ENCODE results near the gene MGAT5.

Gene MGAT5

DNA sequence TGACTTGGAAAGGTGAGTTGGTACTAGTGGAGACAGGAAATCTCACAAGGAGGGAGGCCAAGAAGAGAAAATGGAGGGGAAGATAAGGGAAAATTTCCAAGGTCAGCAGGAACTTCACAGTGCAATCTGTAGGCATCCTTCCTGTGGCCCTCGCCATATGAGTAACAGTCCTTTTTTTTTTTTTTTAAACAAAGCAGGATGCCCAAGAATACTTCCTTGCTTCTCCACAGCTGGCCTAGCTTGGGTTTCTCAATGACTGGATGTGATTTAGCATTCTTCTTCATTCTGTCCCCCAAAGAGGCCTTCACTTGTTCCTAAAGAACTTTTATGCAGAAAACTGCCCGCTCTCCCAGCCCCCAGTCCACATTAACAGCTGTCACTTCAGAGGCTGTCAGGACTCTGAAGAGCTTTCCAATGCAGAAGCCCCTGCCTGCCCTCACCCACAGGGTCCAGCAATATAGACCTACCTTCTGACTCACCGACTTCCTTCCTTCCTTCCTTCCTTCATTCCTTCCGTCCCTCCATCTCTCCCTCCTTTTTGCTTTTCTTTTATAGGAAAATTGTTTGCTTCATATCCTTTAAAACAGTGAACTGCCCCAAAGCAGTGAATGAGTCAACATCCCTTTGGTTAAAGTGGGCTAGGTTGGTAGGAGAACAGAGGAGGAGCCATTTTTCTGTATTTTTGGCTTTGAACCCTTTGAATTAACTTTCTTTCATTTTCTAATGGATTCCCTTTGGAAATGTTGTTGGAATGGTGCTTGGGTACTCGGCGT lies 172.0 kb downstream of the MGAT5 start:
- no peak for DNase-seq
- no peak for ATAC-seq

DNA sequence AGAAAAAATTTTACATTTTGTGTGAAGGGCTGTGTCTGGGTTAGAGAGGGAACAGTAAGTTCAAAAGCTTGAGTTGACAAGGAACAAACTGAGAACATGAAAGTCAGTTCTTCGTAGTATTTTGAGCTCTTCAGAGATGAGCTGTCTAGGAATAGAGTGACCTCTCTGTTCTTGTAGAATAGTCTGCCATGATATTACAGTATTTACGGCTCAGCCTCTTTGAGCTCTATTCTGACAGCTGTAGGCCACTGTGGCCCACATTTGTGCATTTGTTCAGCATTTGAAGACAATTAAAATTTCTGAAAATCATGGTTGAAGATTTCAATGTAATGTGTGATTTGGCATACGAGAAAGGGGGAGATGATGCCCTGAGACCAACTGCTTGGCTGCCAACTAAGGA lies 172.8 kb downstream of the MGAT5 start:
- ATAC-seq, result no peak

DNA sequence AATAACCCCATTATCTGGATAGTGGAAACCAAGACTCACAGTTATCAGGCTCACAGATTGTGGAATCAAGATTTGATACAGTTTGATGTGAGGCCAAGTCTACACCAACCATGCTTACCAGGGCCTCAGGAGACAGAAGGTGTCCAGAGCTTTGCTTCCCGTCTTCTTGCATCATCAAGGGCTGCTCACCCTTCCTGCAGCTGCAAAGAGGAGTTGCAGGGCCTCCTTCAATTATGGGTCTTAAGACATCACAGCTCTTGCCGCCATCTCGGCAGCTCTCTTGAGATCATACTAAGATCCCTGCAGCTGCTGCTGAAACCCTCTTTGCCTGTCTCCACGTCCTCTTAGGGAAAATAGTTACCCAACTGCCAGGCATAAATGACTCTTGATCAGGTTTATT lies 176.0 kb downstream of the MGAT5 start:
- ATAC-seq, result no peak
- DNase-seq, result no peak

More for the DNA sequence above, 172.8 kb downstream of the MGAT5 start:
- DNase-seq, result no peak

DNA sequence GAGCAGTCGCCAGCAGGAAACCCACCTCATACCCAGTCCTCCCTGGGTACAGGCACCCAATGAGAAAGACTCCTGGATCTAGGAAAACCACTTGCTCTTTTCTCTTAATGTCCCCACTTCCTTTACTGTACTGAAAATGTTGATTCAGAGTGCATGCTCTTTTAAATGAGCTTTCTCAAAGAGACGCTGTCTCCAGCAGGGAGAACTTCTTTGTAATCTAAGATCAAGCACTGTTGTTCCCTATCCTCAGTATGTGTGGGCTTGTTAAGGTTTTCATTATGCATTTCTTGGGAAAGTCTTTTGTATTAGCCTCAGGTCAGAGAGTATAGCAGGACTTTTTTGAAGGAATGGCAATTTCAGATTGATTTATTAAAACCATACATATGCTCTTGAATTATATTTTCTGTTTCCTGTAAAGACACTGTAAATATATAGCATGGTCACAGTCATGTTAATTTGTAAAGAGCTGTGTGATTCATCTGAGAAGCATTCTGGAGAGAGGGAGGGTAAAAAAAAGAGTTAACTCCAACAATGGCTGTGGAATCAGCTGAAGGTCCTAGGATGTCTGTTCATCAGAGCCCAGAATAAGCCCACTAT lies 178.1 kb downstream of the MGAT5 start:
- DNase-seq (no peak), ATAC-seq (no peak)

DNA sequence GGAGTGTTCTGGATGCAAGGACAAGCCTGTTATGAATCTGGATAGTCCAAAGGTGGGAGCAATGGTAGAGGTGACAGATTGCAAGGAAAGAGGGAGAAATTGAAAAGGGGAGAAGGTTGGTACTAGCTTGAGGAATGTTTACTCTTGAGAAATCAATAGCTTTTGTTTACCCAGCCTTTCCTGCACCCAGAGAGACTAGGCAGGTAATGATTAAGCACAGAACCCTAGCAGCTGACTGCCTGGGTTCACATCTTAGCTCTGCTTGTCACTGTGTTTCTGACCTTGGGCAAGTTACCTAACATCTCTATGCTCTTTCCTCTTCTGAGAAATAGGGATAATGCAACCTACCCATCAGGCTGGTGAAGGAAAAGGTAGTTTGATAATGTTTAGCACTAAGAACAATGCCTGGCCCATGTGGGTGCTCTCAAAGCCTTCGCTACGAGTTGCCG lies 178.6 kb downstream of the MGAT5 start:
- no peak for ATAC-seq
- DNase-seq, result no peak

DNA sequence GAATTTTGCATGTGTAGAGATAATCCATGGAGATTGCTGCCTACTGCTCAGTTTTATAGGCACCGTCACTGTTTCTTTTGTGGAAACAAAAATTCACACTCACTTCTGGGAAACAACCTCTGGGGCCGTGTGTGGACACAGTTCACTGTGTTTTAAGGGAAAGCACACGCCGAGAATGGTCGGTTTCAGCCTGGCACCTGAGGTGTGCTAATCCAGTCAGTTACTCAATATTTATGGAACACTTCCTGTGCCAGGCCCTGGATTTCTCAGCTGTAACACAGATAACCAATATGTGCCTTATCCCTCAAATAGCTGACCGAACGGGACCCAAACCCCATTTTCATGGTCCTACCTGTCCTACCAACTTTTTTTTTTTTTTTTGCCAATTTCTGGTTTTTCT lies 179.6 kb downstream of the MGAT5 start:
- ATAC-seq (no peak), DNase-seq (no peak)

DNA sequence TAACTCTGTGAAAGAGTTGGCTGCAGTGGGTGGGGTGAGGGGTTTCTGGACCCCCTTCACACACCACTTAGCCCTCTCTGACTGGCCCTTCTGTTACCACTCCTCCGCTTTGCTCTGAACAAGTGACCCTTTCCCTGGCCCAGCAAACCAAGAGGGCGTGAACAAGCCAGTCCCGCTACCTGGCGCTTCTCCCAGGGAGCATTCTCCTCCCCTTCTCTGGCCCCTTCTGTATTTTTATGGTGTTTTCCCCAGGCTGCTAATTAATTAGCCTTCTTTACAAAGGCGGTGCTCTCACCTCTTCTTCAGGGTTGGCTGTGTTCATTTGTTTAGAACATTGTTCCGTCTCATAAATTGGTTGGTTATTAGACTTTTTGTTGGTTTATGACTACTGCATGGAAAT lies 180.1 kb downstream of the MGAT5 start:
- DNase-seq, result no peak
- no peak for ATAC-seq

DNA sequence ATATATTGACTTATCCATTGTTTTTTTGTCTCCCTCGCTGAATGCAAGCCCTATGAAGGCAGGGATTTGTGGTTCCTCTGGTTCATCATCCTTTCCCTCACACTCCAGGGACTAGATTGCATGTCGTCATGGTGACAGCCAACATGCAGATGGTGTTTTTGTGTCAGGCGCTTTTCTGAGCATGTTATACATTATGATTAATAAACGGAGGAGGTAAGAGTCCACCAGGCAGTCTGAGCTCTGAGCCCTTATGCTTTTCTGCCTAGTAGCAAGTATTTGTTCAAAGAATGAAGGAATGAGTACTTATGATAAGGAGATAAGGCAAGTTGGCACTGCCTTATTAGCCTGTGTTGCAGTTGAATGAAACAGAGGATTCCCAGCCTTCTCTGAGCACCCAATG lies 181.6 kb downstream of the MGAT5 start:
- DNase-seq (no peak), ATAC-seq (no peak)

DNA sequence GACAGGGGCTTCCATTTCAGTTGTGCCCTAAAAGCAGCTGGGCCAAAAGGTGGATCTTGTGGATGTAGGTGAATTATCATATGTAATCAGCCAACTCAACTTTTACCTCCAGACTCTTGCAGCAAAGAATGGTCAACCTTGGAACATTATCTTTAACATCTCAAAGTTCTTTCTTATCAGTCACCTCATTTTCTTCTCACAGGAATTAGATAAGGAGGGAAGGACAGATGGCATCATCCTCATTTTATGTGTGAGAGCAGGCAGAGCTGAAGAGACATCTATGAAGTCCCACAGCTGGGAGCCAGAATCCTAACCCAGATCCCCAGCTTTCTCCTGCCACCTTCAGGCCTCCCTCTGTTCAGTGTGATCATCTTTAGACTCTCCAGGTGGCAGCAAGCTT lies 182.1 kb downstream of the MGAT5 start:
- no peak for DNase-seq
- ATAC-seq, result no peak

DNA sequence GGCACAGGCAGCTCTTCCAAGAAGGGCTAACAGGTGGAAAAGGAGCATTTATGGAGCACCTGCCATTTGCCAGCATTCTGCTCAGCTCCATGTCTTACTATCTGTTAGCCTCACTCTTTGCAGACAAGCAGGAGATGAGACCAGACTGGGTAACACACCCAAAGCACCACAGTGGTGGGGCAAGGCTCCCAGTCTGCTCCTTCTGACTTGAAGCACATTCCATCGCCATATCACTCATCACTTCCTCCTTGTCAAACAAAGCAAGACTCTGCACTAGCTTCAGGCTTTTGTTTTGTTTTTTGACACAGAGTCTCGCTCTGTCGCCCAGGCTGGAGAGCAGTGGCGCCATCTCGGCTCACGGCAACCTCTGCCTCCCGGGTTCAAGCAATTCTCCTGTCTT lies 182.8 kb downstream of the MGAT5 start:
- DNase-seq (no peak), ATAC-seq (no peak)

DNA sequence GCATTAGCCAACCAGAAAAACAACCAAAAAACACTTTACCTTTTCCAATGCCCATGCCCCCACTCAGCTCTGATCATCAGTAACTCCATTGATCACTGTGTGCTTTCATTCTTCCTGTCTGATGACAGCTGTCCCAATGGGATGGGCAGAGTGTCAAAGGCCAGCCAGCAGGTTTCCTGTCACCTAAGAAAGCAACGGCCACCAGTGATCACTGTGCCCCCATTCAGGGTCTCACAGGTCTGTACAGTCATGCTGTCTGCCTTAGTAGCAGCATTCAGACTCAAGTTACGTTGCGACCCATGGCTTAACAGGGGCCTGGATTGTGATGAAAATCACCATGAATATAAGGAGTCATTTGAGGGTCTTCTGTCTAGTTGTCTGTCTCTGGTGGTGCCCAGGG lies 184.5 kb downstream of the MGAT5 start:
- DNase-seq (no peak), ATAC-seq (no peak)

DNA sequence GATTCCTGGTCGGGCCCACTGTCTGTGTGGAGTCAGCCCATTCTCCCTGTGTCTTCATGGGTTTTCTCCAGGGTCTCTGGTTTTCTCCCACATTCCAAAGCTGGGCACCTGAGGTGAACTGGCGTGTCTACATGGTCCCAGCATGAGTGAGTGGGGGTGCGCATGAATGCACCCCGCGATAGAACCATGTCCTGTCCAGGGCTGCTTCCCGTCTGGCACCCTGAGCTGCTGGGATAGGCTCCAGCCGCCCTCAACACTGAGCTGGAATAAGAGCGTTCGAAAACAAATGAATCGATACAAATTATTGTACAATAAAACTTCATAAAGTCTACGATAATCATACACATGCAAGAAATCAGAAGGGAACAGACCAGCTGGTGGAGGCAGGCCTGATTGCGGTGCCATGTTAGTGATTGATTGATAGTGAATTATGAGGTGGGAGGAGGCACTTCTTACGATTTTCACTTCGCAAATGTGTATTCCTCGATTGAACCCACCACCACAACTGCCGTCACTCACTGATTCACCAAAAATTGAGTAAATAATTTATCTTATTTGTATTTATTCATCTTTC lies 186.6 kb downstream of the MGAT5 start:
- no peak for DNase-seq
- ATAC-seq, result no peak

DNA sequence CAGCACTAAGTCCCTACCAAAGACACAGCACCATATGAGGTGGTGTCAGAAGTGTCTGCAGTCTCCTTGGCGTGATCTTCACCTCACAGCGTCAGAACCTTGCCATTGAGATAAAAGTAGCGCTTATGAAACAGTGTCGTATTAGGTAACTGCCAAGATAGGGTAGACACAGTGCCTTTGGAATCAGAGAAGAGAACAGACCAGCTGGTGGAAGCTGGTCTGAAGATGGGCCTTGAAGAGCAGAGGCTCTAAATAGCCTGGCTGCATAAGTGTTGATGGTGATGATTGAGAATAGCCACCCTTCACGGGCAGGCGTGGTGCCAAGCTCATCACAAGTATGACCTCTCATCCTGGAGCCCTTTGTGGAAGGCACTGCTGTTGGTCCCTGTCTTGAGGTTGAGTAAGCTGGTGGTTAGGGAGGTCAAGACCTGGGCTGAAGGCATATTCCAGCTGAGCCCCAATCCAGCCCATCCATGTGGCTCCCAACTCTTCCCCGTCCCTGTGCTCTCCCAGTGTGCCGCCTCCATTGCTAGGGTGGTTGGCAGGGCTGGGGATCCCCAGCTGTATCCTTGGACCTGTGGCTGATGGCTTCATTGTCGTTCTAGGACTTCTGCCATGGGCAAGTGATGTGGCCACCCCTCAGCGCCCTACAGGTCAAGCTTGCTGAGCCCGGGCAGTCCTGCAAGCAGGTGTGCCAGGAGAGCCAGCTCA lies 187.4 kb downstream of the MGAT5 start:
- ATAC-seq (no peak), DNase-seq (no peak)

DNA sequence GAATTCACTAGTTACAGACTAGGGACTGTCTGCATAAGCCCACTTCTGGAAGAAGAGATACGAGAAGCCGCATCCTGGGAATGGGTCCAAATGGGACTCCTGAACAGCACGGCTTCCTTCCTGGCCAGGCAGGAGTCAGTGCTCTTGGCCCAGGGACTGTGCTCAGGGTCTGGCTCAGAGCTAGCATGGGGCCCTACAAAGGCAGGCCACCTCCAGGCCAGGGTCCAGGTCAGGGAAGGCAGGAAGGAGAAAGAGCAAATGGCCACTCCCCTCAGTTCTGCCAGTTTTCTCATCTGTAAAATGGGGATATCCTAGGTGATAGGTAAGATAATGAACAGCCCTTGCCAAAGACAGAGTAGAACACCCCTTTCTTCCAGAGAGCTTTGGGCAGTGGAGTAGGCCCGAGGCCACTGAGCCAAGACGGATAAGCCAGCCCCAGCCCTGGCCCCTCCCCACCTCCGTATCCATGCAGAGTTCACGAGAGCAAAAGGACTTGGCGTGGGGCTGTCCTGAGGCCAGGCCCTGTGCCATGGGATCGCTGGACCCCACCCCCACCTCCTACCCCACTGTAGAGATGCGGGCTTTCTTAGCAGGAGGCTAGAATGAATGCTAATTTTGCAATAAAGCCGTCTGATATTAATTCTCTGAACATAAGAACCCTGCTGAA lies 190.1 kb downstream of the MGAT5 start:
- ATAC-seq, result no peak
- DNase-seq, result no peak

DNA sequence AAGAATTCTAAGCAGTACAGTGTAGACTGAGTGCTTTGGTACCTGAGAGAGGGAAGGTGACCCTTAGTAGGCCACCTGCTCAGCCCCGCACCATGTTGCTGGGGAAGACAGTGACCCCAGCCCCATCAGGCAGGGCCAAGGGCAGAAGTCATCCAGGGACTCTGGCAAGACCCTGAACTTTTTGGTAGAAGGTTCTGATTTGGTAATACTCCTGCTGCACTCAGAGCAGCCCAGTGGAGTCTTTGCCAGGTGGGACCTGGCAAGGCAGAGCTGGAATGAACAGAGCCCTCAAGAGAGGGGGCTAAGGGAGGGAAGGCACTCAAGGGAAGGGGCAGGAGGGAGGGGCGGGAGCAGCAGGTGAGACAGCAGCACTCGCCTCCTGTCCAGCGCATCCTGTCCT lies 191.2 kb downstream of the MGAT5 start:
- ATAC-seq (no peak), DNase-seq (no peak)

DNA sequence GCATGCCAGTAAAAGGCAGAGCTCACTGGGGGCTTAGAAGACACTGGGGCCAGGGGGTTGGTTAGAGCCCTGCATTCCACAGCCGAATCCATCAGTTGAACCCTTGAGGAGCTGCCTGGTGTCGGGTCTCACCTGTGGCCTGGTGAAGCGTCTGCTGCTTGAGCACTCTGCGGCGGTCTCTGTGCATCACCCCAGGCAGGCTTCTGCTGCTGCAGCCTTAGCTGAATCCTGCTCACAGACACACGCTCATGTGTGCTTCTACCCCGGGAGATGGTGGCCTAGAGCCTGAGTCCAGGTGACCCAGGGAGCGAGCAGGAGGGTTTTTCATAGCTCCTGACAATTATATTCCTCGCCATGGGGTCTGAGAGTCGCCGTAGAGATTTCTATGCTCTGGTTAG lies 192.1 kb downstream of the MGAT5 start:
- no peak for ATAC-seq
- DNase-seq, result no peak

DNA sequence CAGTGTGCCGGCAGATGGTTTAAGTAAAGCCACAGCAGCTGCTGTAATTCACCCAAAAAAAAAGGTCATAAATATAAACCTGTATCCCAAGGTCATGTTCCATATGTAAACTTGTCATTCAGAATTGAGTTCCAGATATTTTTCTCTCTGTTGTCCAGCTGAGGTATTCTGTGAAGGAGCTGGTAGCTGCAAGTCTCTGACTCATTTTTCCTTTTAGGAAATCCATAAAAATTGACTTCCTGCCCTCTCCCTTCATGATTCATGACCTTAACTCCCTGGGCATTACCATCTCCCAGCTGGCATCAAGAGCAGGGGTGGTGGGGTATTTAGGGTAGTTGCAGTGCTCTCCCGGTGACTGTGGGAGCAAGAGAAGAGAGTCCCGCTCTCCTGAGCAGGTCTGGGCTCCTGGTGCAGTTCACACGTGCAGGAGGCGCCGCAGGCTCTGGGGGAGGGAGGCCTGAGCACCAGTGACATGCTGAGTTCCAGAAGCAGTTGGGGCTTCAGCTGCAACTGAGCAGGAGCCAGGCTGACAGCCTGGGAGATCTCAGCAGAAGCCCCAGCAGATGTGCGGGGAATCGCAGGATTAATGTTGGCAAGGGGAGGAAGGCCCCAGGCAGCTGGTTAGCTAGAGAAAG lies 192.6 kb downstream of the MGAT5 start:
- ATAC-seq (no peak), DNase-seq (no peak)

DNA sequence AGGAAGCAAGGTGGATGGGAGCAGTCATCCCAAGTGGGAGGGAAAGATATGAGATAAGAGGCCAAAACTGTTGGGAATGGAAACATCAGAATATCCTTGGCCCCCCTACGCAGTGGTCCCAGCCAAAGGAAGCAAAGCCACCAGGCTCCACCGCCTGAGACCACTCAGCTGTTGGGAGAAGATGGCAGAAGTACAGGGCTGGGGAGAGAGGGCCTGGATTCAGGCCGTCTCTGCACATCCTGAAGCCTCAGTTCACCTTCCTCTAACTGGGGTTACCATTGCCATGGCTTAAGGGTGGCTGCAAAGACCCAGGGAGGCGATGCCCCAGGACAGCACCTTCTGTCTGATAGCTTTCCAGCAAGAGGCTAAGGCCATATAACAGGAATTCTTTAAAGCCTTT lies 193.8 kb downstream of the MGAT5 start:
- no peak for ATAC-seq
- DNase-seq, result no peak

DNA sequence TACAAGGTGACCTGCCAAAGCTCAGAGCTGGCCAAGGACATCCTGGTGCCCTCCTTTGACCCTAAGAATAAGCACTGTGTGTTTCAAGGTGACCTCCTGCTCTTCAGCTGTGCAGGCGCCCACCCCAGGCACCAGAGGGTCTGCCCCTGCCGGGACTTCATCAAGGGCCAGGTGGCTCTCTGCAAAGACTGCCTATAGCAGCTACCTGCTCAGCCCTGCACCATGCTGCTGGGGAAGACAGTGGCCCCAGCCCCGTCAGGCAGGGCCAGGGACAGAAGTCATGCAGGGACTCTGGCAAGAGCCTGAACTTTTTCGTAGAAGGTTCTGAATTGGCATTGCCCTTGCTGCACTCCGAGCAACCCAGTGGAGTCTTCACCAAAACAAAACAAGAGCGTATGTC lies 194.8 kb downstream of the MGAT5 start:
- DNase-seq (no peak), ATAC-seq (no peak)

DNA sequence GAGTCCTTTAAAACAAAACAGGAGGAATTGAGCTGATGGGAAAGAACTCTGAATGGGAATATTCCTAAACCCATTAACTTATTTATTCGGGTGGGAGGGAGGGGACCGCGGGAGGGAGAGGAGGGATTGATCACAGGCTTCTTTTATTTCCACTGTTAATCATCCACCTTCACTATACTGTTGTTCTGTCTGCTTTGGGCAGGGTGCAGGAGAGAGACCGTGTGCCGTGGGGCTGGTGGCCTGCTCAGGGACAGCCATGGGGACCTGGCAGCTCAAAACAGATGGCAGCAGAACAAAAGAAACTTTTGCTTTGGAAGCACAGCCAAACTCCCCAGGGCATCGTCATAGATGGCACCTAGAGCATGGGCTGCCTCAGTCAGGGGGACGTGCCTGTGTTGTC lies 195.3 kb downstream of the MGAT5 start:
- ATAC-seq (no peak), DNase-seq (no peak)

DNA sequence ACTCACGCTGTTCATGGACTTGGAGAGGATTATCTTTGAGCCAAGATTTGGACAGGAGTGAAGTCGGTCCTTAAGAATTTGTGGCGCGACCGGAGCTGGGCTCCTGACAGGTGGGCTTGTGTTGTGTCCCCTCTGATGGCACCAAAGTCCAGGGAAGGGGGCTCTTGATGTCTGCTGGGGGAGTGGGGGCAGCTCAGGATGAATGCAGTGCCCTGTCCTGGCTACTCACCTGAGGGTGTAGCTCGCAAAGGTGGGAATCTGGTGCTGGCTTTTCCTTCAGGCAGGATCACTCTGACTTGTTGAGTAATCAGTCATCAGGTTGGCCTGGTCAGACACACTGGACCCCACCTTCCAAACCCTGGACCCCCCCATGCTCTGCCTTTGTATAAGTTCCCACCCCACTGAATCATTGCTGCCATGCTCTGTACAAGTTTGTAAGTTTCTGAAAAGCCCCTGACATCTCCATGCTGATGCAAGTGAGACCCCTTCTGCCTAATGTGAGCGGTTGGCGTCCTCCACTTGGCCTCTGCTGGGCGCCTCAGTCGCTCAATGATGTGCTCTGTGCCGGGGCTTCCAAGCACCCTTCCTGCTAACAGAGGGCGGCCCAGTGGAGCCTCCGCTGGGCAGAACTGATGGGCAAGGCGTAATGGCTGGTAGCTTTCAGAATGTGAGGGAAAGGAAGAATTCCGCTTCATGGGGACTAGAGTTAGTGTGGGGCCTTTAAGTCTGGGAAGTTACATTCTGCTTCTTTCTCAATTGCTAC lies 196.1 kb downstream of the MGAT5 start:
- ATAC-seq (no peak), DNase-seq (no peak)

DNA sequence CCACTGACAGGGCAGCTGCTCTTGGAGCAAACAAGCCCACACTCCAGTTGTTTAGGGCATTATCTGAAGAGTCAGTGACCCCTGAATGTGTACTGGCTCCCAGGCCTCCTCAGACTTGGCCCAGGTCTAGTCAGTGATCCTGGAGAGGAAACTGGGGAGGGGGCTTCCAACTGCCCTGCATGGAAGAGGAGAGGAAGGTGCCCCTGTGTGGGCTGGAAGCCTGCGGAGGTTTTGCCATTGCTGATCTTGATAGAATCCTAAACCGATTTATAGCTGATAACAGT lies 197.4 kb downstream of the MGAT5 start:
- DNase-seq (no peak), ATAC-seq (no peak)
